Keratinocyte (primary cell): ENCODE measurements around the gene CNTNAP5. TPM values are rescaled to one million over a fixed set of nuclear protein-coding genes. Genes with fewer than 3 reads are reported as not detected.

Experiments
- DNase-seq: peaks from one replicate; pipeline ENCODE4 v3.0.0-alpha.2; 2011; ENCODE audit warnings: low read depth, missing footprints, low spot score
- FAIRE-seq: peaks from 2 replicates; lab custom pipeline; 2011; peaks lifted over from hg19 to GRCh38; lab: Jason Lieb, UNC
- H2AFZ ChIP-seq: 2 replicates; pipeline ENCODE4 v1.6.0; 2012; ENCODE audit warnings: low read length, control low read depth, inconsistent platforms; ENCODE audit not compliant: control insufficient read depth
- H3K27ac ChIP-seq: 2 replicates; pipeline ENCODE4 v1.5.1; 2011; ENCODE audit warnings: low read length; ENCODE audit not compliant: control insufficient read depth, insufficient read depth
- H3K27me3 ChIP-seq: 3 replicates; pipeline ENCODE4 v1.6.0; 2011; ENCODE audit warnings: low read length; ENCODE audit not compliant: control insufficient read depth, insufficient read depth; ENCODE audit errors: extremely low read depth
- H3K36me3 ChIP-seq, 2 experiments: 2 replicates in 1 of 2; 3 replicates in 1 of 2; pipeline ENCODE4 v1.5.1; 2011; ENCODE audit warnings: low read length in 2 of 2, mild to moderate bottlenecking in 1 of 2; ENCODE audit not compliant: control insufficient read depth in 2 of 2, insufficient read depth in 2 of 2; ENCODE audit errors: extremely low read depth in 1 of 2
- H3K4me1 ChIP-seq: 3 replicates; pipeline ENCODE4 v1.5.1; 2011; ENCODE audit warnings: low read length; ENCODE audit not compliant: control insufficient read depth, insufficient read depth; ENCODE audit errors: extremely low read depth
- H3K4me2 ChIP-seq: 3 replicates; pipeline ENCODE4 v1.6.0; 2011; ENCODE audit warnings: low read depth, low read length; ENCODE audit not compliant: control insufficient read depth, insufficient read depth; ENCODE audit errors: extremely low read depth
- H3K4me3 ChIP-seq, 3 experiments: fragments of 200-600 bp in 1 of 3; sonication (generic) in 1 of 3; 2 replicates in 2 of 3; 3 replicates in 1 of 3; pipeline ENCODE4 v1.5.1; 2011 to 2016; ENCODE audit warnings: low read length in 3 of 3, mild to moderate bottlenecking in 3 of 3, control low read depth in 2 of 3, inconsistent platforms in 1 of 3, low read depth in 1 of 3, mixed read lengths in 1 of 3, mixed run types in 1 of 3, moderate library complexity in 1 of 3; ENCODE audit not compliant: control insufficient read depth in 2 of 3, insufficient read depth in 2 of 3; ENCODE audit errors: extremely low read depth in 1 of 3
- H3K79me2 ChIP-seq: 2 replicates; pipeline ENCODE4 v1.6.0; 2012; ENCODE audit warnings: low read length; ENCODE audit not compliant: control insufficient read depth, insufficient read depth
- H3K9ac ChIP-seq: 3 replicates; pipeline ENCODE4 v1.6.0; 2011; ENCODE audit warnings: low read length; ENCODE audit not compliant: control insufficient read depth, insufficient read depth; ENCODE audit errors: extremely low read depth
- H3K9me1 ChIP-seq: 3 replicates; pipeline ENCODE4 v1.6.0; 2011; ENCODE audit warnings: low read length; ENCODE audit not compliant: control insufficient read depth, insufficient read depth; ENCODE audit errors: extremely low read depth
- H3K9me3 ChIP-seq: 2 replicates; pipeline ENCODE4 v1.5.1; 2012; ENCODE audit warnings: low read depth, low read length; ENCODE audit not compliant: control insufficient read depth
- H4K20me1 ChIP-seq: 3 replicates; pipeline ENCODE4 v1.6.0; 2011; ENCODE audit warnings: low read length; ENCODE audit not compliant: control insufficient read depth, insufficient read depth; ENCODE audit errors: extremely low read depth
- CTCF ChIP-seq, 3 experiments: IDR thresholded peaks in 1 of 3; conservative IDR thresholded peaks in 1 of 3; optimal IDR thresholded peaks in 1 of 3; 2 replicates in 2 of 3; 3 replicates in 1 of 3; pipeline versions ENCODE3 to v1.5.1; 2011; ENCODE audit warnings: low read length in 3 of 3, mild to moderate bottlenecking in 3 of 3, moderate library complexity in 2 of 3, control low read depth in 1 of 3, inconsistent platforms in 1 of 3; ENCODE audit not compliant: insufficient read depth in 2 of 3; ENCODE audit errors: extremely low read depth in 1 of 3
- EZH2 ChIP-seq: IDR thresholded peaks from one replicate; pipeline ENCODE4 v1.6.1; 2012; ENCODE audit warnings: inconsistent platforms, mild to moderate bottlenecking, low read length, moderate library complexity
- dilution Hi-C: fragments of 300-500 bp; cut with MboI; formaldehyde crosslinking; loops from one replicate; pipeline ENCODE4 v1.7.0; 2020; ENCODE audit warnings: low sequenced_read_pairs; ENCODE audit not compliant: extremely low pct_ligation_motif_present
- polyA plus RNA-seq, 5 experiments: library from polyadenylated mRNA; depleted of rRNA in 3 of 5; stranded (reverse) in 3 of 5; stranded (forward) in 1 of 5; unstranded in 1 of 5; fragments of >200 nt; gene quantifications; 1 replicate in 1 of 5; 2 replicates in 3 of 5; 3 replicates in 1 of 5; pipeline versions ENCODE4 v1.2.1 to v1.2.3, GENCODE V29; 2011 to 2012; ENCODE audit warnings: missing spikeins in 2 of 5, low read depth in 1 of 5, low replicate concordance in 1 of 5

CNTNAP5 gene
- polyA plus RNA-seq, 1 donor (not counting 4 experiments of a cell fraction or from before 2014, with no cell fraction given) = not detected

GRCh38 chr2:124159166-124159565, 134.1 kb downstream of the CNTNAP5 start:
- Histone ChIP-seq H3K4me3 (no peak overlapping the region), H3K9ac (no peak overlapping the region), H4K20me1 (no peaks in the 10 kb centered on the region), H3K4me1 (no peaks in the 10 kb centered on the region), H3K4me2 (no peak overlapping the region), H3K27ac (no peak overlapping the region), H2AFZ (no peak overlapping the region), H3K36me3 (no peaks in the 10 kb centered on the region), H3K27me3 (no peaks in the 10 kb centered on the region), H3K79me2 (no peaks in the 10 kb centered on the region), H3K9me3 (no peaks in the 10 kb centered on the region), H3K9me1 (no peaks in the 10 kb centered on the region)
- DNase-seq = no peak
- dilution Hi-C loops = no loop called here
- FAIRE-seq = no peak
- TF ChIP-seq EZH2 (no peak), CTCF (optimal IDR thresholded peaks at IDR 0.05 in 1 of 3, IDR thresholded peaks at IDR 0.05 in 1 of 3, conservative IDR thresholded peaks at IDR 0.05 in 1 of 3; ENCODE audit: extremely low read depth in 1 of 3, insufficient read depth in 2 of 3, low read length in 3 of 3) (no peak)

GRCh38 chr2:124161542-124161941, 136.5 kb downstream of the CNTNAP5 start:
- Histone ChIP-seq H3K9me3 (no peaks in the 10 kb centered on the region), H3K27me3 (no peaks in the 10 kb centered on the region), H3K79me2 (no peaks in the 10 kb centered on the region), H4K20me1 (no peaks in the 10 kb centered on the region), H3K9ac (no peak overlapping the region), H2AFZ (no peak overlapping the region), H3K36me3 (no peaks in the 10 kb centered on the region), H3K4me3 (no peak overlapping the region), H3K9me1 (no peaks in the 10 kb centered on the region), H3K4me2 (no peak overlapping the region), H3K27ac (no peak overlapping the region), H3K4me1 (no peaks in the 10 kb centered on the region)
- DNase-seq (no peak), FAIRE-seq (no peak)
- dilution Hi-C loops = no loop called here
- TF ChIP-seq EZH2 = no peak

DNA sequence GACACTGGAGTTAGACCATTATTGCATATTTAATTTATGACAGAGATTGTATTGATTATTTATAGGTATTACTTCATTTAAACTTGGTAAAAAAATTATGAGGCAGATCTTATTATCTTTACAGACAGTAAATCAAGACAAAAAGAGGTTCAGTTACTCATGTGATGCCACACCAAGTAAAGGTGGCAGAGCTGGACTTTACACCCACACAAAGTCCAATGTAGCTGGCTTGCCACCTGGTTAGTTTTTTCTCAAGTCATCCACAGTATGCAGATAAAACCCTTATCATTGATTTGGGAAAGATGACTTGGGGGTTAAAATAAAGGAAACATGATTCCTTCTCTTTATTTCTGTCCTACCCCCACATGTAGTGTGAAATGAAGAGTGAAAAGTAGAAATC, 137.2 kb downstream of the CNTNAP5 start:
- DNase-seq (no peak), FAIRE-seq (no peak)
- no peak overlapping the region for H3K4me3 ChIP-seq
- H4K20me1 ChIP-seq = no peaks in the 10 kb centered on the region
- H3K27ac ChIP-seq = no peak overlapping the region
- H2AFZ ChIP-seq = no peak overlapping the region
- no peak overlapping the region for H3K4me2 ChIP-seq
- no peaks in the 10 kb centered on the region for H3K4me1 ChIP-seq
- dilution Hi-C loops = no loop called here
- no peak for TF ChIP-seq CTCF (optimal IDR thresholded peaks at IDR 0.05 in 1 of 3, IDR thresholded peaks at IDR 0.05 in 1 of 3, conservative IDR thresholded peaks at IDR 0.05 in 1 of 3; ENCODE audit: extremely low read depth in 1 of 3, insufficient read depth in 2 of 3, low read length in 3 of 3)
- no peak for TF ChIP-seq EZH2
- H3K9ac ChIP-seq = no peak overlapping the region
- no peaks in the 10 kb centered on the region for H3K79me2 ChIP-seq
- H3K9me1 ChIP-seq = no peaks in the 10 kb centered on the region
- no peaks in the 10 kb centered on the region for H3K9me3 ChIP-seq
- no peaks in the 10 kb centered on the region for H3K27me3 ChIP-seq
- H3K36me3 ChIP-seq = no peaks in the 10 kb centered on the region
